Activated T-helper 9 cell treated with anti-CD3 and anti-CD28 coated beads, Interleukin-2, amount 50 U/mL, for 16 hours (primary cell): ENCODE data around the gene TICAM2.

Experiments
- DNase-seq: peaks from one replicate; pipeline ENCODE4 v3.0.0-alpha.2; 2020; ENCODE audit warnings: low read depth

The TICAM2 gene

GRCh38 chr5:115531787-115532367 is 70.4 kb downstream of the TICAM2 start:
- no peak for DNase-seq

DNA sequence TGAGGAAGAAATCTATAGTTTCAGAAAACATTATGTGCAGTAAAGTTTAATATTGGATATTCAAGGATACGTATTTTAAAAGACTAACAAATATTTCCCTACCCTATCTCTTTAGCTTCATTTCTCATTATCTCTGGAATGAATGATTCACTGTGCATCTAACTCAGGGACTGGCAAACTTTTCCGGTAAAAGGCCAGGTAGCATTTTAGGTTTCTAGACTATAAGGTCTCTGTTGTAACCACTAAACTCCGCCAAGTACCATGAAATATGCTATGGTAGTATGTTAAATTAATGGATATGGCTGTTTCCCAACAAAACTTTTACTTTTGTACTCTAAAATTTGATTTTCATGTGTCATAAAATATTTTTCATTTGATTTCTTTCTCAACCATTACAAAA is 70.9 kb downstream of the TICAM2 start:
- DNase-seq, result no peak

- DNase-seq, result no peak
Observed at GRCh38 chr5:115530426-115530825, 71.9 kb downstream of the TICAM2 start.
